Activated effector memory CD4-positive, alpha-beta T cell treated with Interleukin-2 at 50 U/mL for 16 hours (primary cell): ENCODE measurements around the gene DDX42.
A peak's percentile ranks its signal among the peaks of the same experiment; 100 is the strongest.
"Not testable (repeated sequence)": the region's sequence is repeated elsewhere in the genome, so short reads cannot be mapped to it uniquely, and the experiment has no call there.

Experiments
- DNase-seq: peaks from one replicate; pipeline ENCODE4 v3.0.0-alpha.2; 2020

Gene DDX42

DNA sequence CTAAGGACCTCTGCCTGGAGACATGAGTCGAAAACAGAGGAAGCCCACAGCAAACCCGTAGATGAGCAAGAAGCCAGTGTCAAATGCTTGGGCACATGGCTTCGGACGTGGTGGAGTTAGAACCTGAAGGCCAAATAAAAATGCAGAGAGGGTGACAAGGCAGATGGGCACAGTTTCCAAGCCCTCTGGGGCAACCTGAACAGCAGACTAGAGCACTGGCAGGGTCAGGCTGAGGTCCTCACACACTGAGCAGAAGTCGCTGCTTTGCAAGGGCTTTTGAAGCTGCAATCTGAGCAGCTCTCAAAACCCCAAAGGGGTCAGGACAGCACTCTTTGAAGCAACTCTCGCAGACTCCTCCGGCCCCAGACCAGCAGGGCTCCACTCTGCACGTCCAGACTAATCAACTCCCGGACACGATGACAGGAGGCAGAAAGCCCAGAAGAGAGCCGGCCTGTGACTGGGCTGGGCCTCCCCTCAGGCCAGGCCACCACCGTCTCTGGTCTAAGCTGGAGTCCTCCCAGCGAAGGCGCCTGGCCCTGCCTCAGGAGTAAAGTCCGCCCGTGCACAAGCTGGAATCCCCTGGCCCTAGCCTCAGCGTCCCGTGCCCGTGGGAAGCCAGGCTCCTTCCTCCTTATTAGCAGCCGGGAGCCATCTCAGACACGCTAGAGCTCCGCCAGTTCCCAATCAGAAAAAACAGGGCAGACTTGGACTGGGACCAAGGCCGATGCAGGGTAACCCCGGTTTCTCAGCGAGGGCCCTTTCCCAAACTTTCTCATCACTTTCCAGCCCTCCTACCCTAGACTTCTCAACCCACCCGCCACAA, 67.6 kb downstream of the DDX42 start:
- no peak for DNase-seq

DNA sequence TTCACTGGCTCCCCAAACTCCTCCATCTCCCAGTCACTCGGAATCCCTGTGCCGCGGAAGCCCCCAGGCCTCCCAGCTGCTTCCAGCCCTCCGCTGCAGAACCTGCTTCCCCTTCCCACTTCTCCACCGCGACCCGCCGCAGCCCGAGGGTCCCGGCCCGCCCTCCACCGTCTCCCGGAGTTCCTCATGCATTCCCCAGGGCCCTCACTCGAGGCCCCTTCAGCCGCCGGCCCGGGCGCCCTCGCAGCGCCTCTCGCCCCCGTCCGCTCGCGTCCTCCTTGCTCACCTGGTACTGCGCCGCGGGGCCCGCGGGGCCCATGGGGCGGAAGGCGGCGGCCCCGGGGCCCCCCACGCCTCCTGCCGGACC, 68.2 kb downstream of the DDX42 start:
- DNase-seq = no peak

GRCh38 chr17:63842540-63843386, 68.8 kb downstream of the DDX42 start, which contains the start of gene SMARCD2:
TSS of gene SMARCD2 (minus strand) at chr17:63842685. CDS start at chr17:63842674, 11 bp downstream.
- peak; percentile 99 for DNase-seq

GRCh38 chr17:63843387-63843888, 69.5 kb downstream of the DDX42 start:
- not testable (repeated sequence) for DNase-seq

- no peak for DNase-seq
Observed at GRCh38 chr17:63843910-63844677, 70.1 kb downstream of the DDX42 start.

DNA sequence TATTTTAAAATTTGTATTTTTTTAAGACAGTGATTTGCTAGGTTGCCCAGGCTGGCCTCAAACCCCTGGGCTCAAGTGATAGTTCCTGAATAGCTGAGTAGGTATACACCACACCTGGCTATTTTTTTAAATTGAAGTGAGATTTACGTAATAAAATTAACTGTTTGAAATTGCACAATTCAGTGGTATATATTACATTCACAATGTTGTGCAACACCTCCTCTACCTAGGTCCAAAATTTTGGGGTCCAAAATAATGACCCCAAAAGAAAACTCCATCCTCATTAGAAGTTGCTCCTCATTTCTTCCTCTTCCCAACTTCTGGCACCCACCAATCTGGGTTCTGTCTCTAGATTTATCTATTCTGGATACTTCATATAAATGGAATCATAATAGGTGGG, 71.5 kb downstream of the DDX42 start:
- DNase-seq = no peak

- no peak for DNase-seq
Observed at GRCh38 chr17:63847525-63848249, 73.7 kb downstream of the DDX42 start.

DNA sequence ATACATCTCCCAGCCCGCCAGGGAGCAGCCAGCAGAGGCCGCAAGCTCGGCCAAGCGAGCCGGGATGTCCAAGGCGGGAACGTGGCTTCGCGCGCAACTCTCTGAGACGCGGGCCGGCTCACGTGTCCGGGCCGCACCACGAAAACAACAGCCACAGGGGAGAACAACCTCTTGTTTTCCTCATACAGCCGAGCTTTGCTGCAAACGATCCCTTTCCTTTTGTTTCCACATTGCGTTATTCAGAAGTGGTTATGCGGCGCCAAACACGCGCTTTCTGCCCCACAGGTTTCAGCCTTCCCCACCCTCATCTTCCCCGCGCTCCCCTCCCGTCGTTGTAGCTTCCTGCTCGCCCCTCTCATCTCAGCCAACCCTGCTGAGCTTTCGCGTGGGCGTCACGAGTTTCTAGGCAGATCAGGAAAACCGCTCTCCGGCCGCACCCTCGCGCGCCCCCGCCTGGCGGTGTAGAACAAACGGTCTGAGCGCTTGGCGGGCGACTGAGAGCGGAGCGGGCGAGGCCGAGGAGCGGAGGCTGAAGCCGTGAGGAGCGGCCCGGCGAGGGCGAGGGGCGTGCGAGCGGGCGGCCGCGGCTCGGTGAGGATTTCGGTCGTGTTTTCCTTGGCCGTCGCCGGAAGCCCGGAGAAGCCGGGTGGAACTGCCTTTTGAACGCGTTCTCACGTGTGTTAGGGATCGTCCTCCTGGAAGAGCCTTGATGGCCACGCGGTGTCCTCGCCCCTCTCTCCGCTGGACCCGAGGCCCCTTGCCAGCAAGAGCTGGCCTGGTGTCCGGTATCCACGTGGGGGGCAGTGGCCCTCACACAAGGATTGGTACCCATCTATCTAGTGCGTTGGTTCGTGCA, 75.1 kb downstream of the DDX42 start:
- DNase-seq = peak; percentile 91

- DNase-seq = no peak
Observed at GRCh38 chr17:63850401-63850800, 76.4 kb downstream of the DDX42 start.

- DNase-seq = no peak
Observed at GRCh38 chr17:63853260-63853659, 79.3 kb downstream of the DDX42 start.

DNA sequence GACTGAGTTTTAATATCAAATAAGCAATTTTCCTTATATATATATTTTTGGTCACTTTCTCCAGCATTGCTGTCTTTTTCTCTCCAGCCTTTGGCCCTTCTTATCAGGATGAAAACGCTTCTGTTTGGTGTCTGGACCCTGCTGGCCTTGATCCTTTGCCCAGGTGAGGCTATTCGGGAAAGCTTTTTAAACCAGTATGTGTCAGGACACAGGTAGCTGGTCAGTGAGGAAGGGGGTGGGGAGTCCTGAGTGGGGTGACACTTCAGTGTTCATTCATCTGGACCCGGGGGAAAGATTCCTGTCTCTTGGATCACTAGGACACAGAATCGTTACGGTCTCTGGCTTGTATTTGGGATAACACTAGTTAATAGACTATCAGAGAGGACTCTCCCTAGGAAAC, 80.7 kb downstream of the DDX42 start:
- DNase-seq = no peak

GRCh38 chr17:63855185-63855584, 81.2 kb downstream of the DDX42 start:
- DNase-seq = no peak

DNA sequence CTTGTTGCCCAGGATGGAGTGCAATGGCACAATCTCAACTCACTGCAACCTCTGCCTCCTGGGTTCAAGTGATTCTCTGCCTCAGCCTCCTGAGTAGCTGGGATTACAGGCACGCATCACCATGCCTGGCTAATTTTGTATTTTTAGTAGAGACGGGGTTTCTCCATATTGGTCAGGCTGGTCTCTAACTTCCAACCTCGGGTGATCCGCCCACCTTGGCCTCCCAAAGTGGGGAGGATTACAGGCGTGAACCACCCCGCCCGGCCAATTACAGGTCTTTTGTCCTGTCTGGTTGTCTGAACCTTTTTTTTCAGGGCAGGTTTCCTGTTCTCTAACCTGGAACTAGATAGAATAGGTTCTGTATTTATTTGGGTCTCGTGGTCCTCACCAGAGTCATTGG, 82.5 kb downstream of the DDX42 start:
- DNase-seq = not testable (repeated sequence)

DNA sequence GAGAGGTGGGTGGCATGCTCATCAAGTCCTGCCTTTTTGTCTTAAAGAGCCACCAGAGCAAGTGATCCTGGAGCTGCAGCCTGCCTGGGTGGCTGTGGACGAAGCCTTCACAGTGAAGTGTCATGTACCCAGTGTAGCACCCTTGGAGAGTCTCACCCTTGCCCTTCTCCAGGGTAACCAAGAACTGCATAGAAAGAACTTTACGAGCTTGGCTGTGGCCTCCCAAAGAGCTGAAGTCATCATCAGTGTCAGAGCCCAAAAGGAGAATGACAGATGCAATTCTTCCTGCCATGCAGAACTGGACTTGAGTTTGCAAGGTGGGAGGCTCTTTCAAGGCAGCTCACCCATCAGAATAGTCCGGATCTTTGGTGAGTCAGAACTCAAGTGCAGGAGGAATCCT, 85.3 kb downstream of the DDX42 start:
- DNase-seq = no peak

GRCh38 chr17:63866625-63867024, 92.7 kb downstream of the DDX42 start:
- DNase-seq = not testable (repeated sequence)
